Keratinocyte (primary cell): Measurements from ENCODE around the gene TIPIN. TPM values are rescaled to one million over a fixed set of nuclear protein-coding genes. Genes with fewer than 3 reads are reported as not detected.

Experiments used
- DNase-seq: peaks from one replicate; pipeline ENCODE4 v3.0.0-alpha.2; 2011; ENCODE audit warnings: low read depth, missing footprints, low spot score
- FAIRE-seq: peaks from 2 replicates; lab custom pipeline; 2011; peaks lifted over from hg19 to GRCh38; lab: Jason Lieb, UNC
- H2AFZ ChIP-seq: 2 replicates; pipeline ENCODE4 v1.6.0; 2012; ENCODE audit warnings: low read length, control low read depth, inconsistent platforms; ENCODE audit not compliant: control insufficient read depth
- H3K27ac ChIP-seq: 2 replicates; pipeline ENCODE4 v1.5.1; 2011; ENCODE audit warnings: low read length; ENCODE audit not compliant: control insufficient read depth, insufficient read depth
- H3K27me3 ChIP-seq: 3 replicates; pipeline ENCODE4 v1.6.0; 2011; ENCODE audit warnings: low read length; ENCODE audit not compliant: control insufficient read depth, insufficient read depth; ENCODE audit errors: extremely low read depth
- H3K36me3 ChIP-seq, 2 experiments: 2 replicates in 1 of 2; 3 replicates in 1 of 2; pipeline ENCODE4 v1.5.1; 2011; ENCODE audit warnings: low read length in 2 of 2, mild to moderate bottlenecking in 1 of 2; ENCODE audit not compliant: control insufficient read depth in 2 of 2, insufficient read depth in 2 of 2; ENCODE audit errors: extremely low read depth in 1 of 2
- H3K4me1 ChIP-seq: 3 replicates; pipeline ENCODE4 v1.5.1; 2011; ENCODE audit warnings: low read length; ENCODE audit not compliant: control insufficient read depth, insufficient read depth; ENCODE audit errors: extremely low read depth
- H3K4me2 ChIP-seq: 3 replicates; pipeline ENCODE4 v1.6.0; 2011; ENCODE audit warnings: low read depth, low read length; ENCODE audit not compliant: control insufficient read depth, insufficient read depth; ENCODE audit errors: extremely low read depth
- H3K4me3 ChIP-seq, 3 experiments: fragments of 200-600 bp in 1 of 3; sonication (generic) in 1 of 3; 2 replicates in 2 of 3; 3 replicates in 1 of 3; pipeline ENCODE4 v1.5.1; 2011 to 2016; ENCODE audit warnings: low read length in 3 of 3, mild to moderate bottlenecking in 3 of 3, control low read depth in 2 of 3, inconsistent platforms in 1 of 3, low read depth in 1 of 3, mixed read lengths in 1 of 3, mixed run types in 1 of 3, moderate library complexity in 1 of 3; ENCODE audit not compliant: control insufficient read depth in 2 of 3, insufficient read depth in 2 of 3; ENCODE audit errors: extremely low read depth in 1 of 3
- H3K79me2 ChIP-seq: 2 replicates; pipeline ENCODE4 v1.6.0; 2012; ENCODE audit warnings: low read length; ENCODE audit not compliant: control insufficient read depth, insufficient read depth
- H3K9ac ChIP-seq: 3 replicates; pipeline ENCODE4 v1.6.0; 2011; ENCODE audit warnings: low read length; ENCODE audit not compliant: control insufficient read depth, insufficient read depth; ENCODE audit errors: extremely low read depth
- H3K9me1 ChIP-seq: 3 replicates; pipeline ENCODE4 v1.6.0; 2011; ENCODE audit warnings: low read length; ENCODE audit not compliant: control insufficient read depth, insufficient read depth; ENCODE audit errors: extremely low read depth
- H3K9me3 ChIP-seq: 2 replicates; pipeline ENCODE4 v1.5.1; 2012; ENCODE audit warnings: low read depth, low read length; ENCODE audit not compliant: control insufficient read depth
- H4K20me1 ChIP-seq: 3 replicates; pipeline ENCODE4 v1.6.0; 2011; ENCODE audit warnings: low read length; ENCODE audit not compliant: control insufficient read depth, insufficient read depth; ENCODE audit errors: extremely low read depth
- CTCF ChIP-seq, 3 experiments: IDR thresholded peaks in 1 of 3; conservative IDR thresholded peaks in 1 of 3; optimal IDR thresholded peaks in 1 of 3; 2 replicates in 2 of 3; 3 replicates in 1 of 3; pipeline versions ENCODE3 to v1.5.1; 2011; ENCODE audit warnings: low read length in 3 of 3, mild to moderate bottlenecking in 3 of 3, moderate library complexity in 2 of 3, control low read depth in 1 of 3, inconsistent platforms in 1 of 3; ENCODE audit not compliant: insufficient read depth in 2 of 3; ENCODE audit errors: extremely low read depth in 1 of 3
- EZH2 ChIP-seq: IDR thresholded peaks from one replicate; pipeline ENCODE4 v1.6.1; 2012; ENCODE audit warnings: inconsistent platforms, mild to moderate bottlenecking, low read length, moderate library complexity
- dilution Hi-C: fragments of 300-500 bp; cut with MboI; formaldehyde crosslinking; loops from one replicate; pipeline ENCODE4 v1.7.0; 2020; ENCODE audit warnings: low sequenced_read_pairs; ENCODE audit not compliant: extremely low pct_ligation_motif_present
- polyA plus RNA-seq, 5 experiments: library from polyadenylated mRNA; depleted of rRNA in 3 of 5; stranded (reverse) in 3 of 5; stranded (forward) in 1 of 5; unstranded in 1 of 5; fragments of >200 nt; gene quantifications; 1 replicate in 1 of 5; 2 replicates in 3 of 5; 3 replicates in 1 of 5; pipeline versions ENCODE4 v1.2.1 to v1.2.3, GENCODE V29; 2011 to 2012; ENCODE audit warnings: missing spikeins in 2 of 5, low read depth in 1 of 5, low replicate concordance in 1 of 5

Gene TIPIN
- polyA plus RNA-seq, 1 donor (not counting 4 experiments of a cell fraction or from before 2014, with no cell fraction given): 11.9 TPM

GRCh38 chr15:66404122-66404521, 47.6 kb upstream of the TIPIN start:
- peaks cover 12% of the 10 kb centered on the region for H4K20me1 ChIP-seq

GRCh38 chr15:66403323-66403722, 46.8 kb upstream of the TIPIN start:
- Histone ChIP-seq H3K9me3 (no peaks in the 10 kb centered on the region), H3K4me1 (peaks cover 28% of the 10 kb centered on the region), H3K9me1 (peaks cover 3% of the 10 kb centered on the region), H3K9ac (no peak overlapping the region), H3K27ac (no peak overlapping the region), H3K79me2 (peaks cover 99% of the 10 kb centered on the region), H3K27me3 (no peaks in the 10 kb centered on the region), H2AFZ (no peak overlapping the region), H3K4me3 (no peak overlapping the region), H4K20me1 (peaks cover 13% of the 10 kb centered on the region), H3K36me3 (peaks cover 1 to 3% of the 10 kb centered on the region in 2 experiments), H3K4me2 (no peak overlapping the region)
- TF ChIP-seq EZH2: no peak
- TF ChIP-seq CTCF (optimal IDR thresholded peaks at IDR 0.05 in 1 of 3, IDR thresholded peaks at IDR 0.05 in 1 of 3, conservative IDR thresholded peaks at IDR 0.05 in 1 of 3; ENCODE audit: extremely low read depth in 1 of 3, insufficient read depth in 2 of 3, low read length in 3 of 3): no peak
- DNase-seq (no peak), FAIRE-seq (no peak)
- dilution Hi-C loops: loop anchor here (5.0 kb wide), 1 partner anchor 39 kb away; no protein-coding TSS in a partner anchor

More at GRCh38 chr15:66404122-66404521, 47.6 kb upstream of the TIPIN start:
- no peak overlapping the region for H2AFZ ChIP-seq
- H3K9me1 ChIP-seq: peaks cover 3% of the 10 kb centered on the region
- H3K9me3 ChIP-seq: no peaks in the 10 kb centered on the region
- DNase-seq (no peak), FAIRE-seq (no peak)
- H3K4me2 ChIP-seq: no peak overlapping the region
- peaks cover 99% of the 10 kb centered on the region for H3K79me2 ChIP-seq
- dilution Hi-C loops: loop anchor here (5.0 kb wide), 1 partner anchor 38 kb away; no protein-coding TSS in a partner anchor
- no peak overlapping the region for H3K4me3 ChIP-seq
- no peak overlapping the region for H3K9ac ChIP-seq
- no peak for TF ChIP-seq CTCF (optimal IDR thresholded peaks at IDR 0.05 in 1 of 3, IDR thresholded peaks at IDR 0.05 in 1 of 3, conservative IDR thresholded peaks at IDR 0.05 in 1 of 3; ENCODE audit: extremely low read depth in 1 of 3, insufficient read depth in 2 of 3, low read length in 3 of 3)
- H3K27ac ChIP-seq: no peak overlapping the region
- H3K4me1 ChIP-seq: peaks cover 28% of the 10 kb centered on the region
- H3K36me3 ChIP-seq: peaks cover 1 to 3% of the 10 kb centered on the region in 2 experiments
- no peaks in the 10 kb centered on the region for H3K27me3 ChIP-seq
